Naive B cell (primary cell): ENCODE measurements around the gene MT3. TPM values are rescaled to one million over a fixed set of nuclear protein-coding genes. Genes with fewer than 3 reads are reported as not detected.

Experiments used
- ATAC-seq, 2 donors: fragments of 150-1000 bp; cut with Tn5 transposase; 2 replicates each; pipeline ENCODE4 v1.10.0; 2021; ENCODE audit warnings: low read depth in 2 of 2, mild to moderate bottlenecking in 2 of 2, moderate library complexity in 2 of 2
- DNase-seq: peaks from one replicate; pipeline ENCODE4 v3.0.0; 2022
- H3K27ac Mint-ChIP-seq, 6 donors: one replicate each; pipeline ENCODE4 v1.8.0; 2020 to 2022; ENCODE audit warnings: mild to moderate bottlenecking in 6 of 6, mixed read lengths in 6 of 6, moderate library complexity in 5 of 6, inconsistent platforms in 2 of 6
- H3K27me3 Mint-ChIP-seq, 3 donors: one replicate each; pipeline ENCODE4 v1.8.0; 2021 to 2022; ENCODE audit warnings: mixed read lengths in 3 of 3, mild to moderate bottlenecking in 1 of 3
- H3K36me3 Mint-ChIP-seq, 2 donors: one replicate each; pipeline ENCODE4 v1.8.0; 2020 to 2022; ENCODE audit warnings: mixed read lengths in 2 of 2, inconsistent platforms in 1 of 2, mild to moderate bottlenecking in 1 of 2
- H3K4me1 Mint-ChIP-seq, 3 donors: one replicate each; pipeline ENCODE4 v1.8.0; 2020 to 2022; ENCODE audit warnings: mixed read lengths in 3 of 3, inconsistent platforms in 1 of 3, mild to moderate bottlenecking in 1 of 3, moderate library complexity in 1 of 3
- H3K4me3 Mint-ChIP-seq, 8 donors: one replicate each; pipeline ENCODE4 v1.8.0; 2020 to 2022; ENCODE audit warnings: mild to moderate bottlenecking in 8 of 8, mixed read lengths in 8 of 8, moderate library complexity in 8 of 8, inconsistent platforms in 2 of 8
- H3K9me3 Mint-ChIP-seq, 7 donors: one replicate each; pipeline ENCODE4 v1.8.0; 2020 to 2022; ENCODE audit warnings: mixed read lengths in 7 of 7, mild to moderate bottlenecking in 5 of 7, inconsistent platforms in 2 of 7, moderate library complexity in 1 of 7
- polyA plus RNA-seq, 6 donors: library from polyadenylated mRNA; unstranded; fragments of 300-500 nt; fragmentation: Illumina TruSeq; gene quantifications; one replicate each; pipeline ENCODE4 v1.2.3, GENCODE V29; 2021; ENCODE audit warnings: low read depth in 6 of 6

MT3 gene
- polyA plus RNA-seq, 6 donors from 2014 or later = not detected

DNA sequence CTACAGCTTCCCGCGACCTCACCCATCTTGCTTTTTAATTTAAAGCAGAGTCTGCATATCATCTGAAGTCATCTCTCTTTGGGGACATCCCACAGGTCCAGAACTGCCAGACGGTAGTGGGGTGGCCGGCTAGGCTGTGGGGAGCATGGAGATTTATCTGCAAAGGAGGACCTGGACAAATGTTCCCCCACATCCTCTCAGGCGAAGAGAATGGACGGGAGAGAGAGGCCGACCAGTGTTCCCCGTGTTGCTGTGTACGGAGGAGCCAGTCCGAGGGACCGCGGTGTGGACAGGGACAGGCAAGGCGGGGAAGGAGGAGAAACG lies 42.5 kb downstream of the MT3 start:
- Mint-ChIP-seq H3K4me3 (peak overlapping the region in 7 of 8 donors; percentile 37 to 87 (median 80)), H3K36me3 (no peaks in the 10 kb centered on the region), H3K27ac (peak overlapping the region in 1 of 6 donors; percentile 2), H3K9me3 (no peaks in the 10 kb centered on the region), H3K4me1 (peaks cover 25 to 45% (median 40%) of the 10 kb centered on the region in 3 donors), H3K27me3 (peaks cover 50 to 70% (median 57%) of the 10 kb centered on the region in 3 donors)
- ATAC-seq = no peak
- no peak for DNase-seq

DNA sequence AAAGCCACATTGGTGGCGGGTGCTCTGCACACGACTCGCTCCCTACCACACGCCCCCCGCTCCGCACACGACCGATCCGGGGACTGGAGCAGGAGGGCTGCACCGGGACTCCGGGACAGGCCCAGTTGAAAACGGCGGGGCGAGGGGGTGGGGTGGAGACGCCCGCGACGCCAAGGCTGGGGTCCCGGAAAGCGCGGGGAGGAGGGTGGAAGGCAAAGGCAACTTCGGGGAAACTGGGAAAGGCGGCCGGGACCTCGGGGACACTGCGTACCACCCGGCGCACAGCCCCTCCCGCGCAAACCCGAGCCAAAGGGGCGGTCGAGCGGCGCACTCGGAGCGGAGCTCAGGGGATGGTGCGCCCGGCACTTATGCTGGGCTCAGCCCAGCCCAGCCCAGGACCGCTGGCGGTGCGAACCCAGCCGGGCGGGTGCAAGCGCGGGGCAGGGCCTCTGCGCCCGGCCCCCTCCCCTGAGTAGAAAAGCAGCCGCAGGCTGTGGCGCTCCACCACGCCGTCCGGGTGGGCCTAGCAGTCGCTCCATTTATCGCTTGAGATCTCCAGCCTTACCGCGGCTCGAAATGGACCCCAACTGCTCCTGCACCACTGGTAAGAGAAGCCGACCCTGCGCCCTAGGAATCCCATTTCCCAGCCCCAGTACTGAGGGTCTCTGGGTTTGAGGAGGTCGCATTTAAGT lies 43.0 kb downstream of the MT3 start, which contains the start of gene MT1M:
Gene MT1M, plus strand, starts transcription at position 504 of the 692 bp plus-strand sequence. Its CDS starts 73 bp downstream, at position 577.
- Mint-ChIP-seq H3K27me3 (peaks cover 51 to 70% (median 62%) of the 10 kb centered on the region in 3 donors), H3K36me3 (no peaks in the 10 kb centered on the region), H3K4me3 (peak within 1 kb of the TSS; percentile 45 to 87 (median 78)), H3K27ac (peak within 1 kb of the TSS in 1 of 6 donors; percentile 2), H3K4me1 (peaks cover 25 to 48% (median 40%) of the 10 kb centered on the region in 3 donors), H3K9me3 (no peaks in the 10 kb centered on the region)
- ATAC-seq = no peak
- DNase-seq = no peak

DNA sequence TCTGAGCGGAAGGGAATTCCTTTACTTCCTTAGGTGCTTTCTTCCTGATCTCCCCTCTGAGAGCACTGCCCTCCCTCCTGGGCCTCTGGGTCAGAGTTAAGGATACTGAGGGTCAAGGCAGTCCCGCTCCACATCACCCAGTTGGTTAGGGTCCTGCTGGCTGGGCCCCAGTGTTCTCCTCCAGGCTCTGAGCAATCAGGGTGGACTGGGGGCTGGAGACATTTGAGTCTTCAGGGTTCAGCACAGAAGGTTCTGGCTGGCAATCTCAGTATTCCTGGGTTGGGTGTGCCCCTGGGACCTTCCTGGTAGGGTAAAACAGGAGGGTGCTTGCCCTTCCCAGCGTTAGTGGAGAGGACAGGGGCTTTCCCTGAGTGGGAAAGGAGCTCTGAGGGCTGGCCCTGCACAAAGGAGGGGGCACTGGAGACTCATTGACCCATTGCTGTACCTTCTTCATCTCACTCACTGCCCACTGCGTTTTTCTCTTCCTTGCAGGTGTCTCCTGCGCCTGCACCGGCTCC lies 43.6 kb downstream of the MT3 start:
- DNase-seq (no peak), ATAC-seq (no peak)
- H3K36me3 Mint-ChIP-seq = no peaks in the 10 kb centered on the region
- no peaks in the 10 kb centered on the region for H3K9me3 Mint-ChIP-seq
- no peak overlapping the region for H3K27ac Mint-ChIP-seq
- peaks cover 57 to 76% (median 68%) of the 10 kb centered on the region in 3 donors for H3K27me3 Mint-ChIP-seq
- peaks cover 28 to 54% (median 44%) of the 10 kb centered on the region in 3 donors for H3K4me1 Mint-ChIP-seq
- peak overlapping the region; percentile 25 to 83 (median 63) for H3K4me3 Mint-ChIP-seq

DNA sequence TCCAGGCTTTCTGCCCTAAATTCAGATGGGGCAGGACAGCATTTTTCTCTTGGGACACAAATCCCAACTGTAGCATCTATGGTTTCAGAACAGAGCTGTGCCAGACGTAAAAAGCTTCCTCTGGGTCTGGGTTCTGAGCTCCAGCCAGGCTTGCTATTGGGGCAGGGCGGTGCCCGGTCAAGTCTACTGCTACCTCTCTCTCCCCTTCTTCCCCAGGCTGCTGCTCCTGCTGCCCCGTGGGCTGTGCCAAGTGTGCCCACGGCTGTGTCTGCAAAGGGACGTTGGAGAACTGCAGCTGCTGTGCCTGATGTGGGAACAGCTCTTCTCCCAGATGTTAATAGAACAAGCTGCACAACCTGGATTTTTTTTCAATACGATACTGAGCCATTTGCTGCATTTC lies 44.2 kb downstream of the MT3 start:
- no peak overlapping the region for H3K27ac Mint-ChIP-seq
- no peak for DNase-seq
- peak overlapping the region in 4 of 8 donors; percentile 7 to 83 (median 17) for H3K4me3 Mint-ChIP-seq
- peaks cover 0 to under 1% (median 0%) of the 10 kb centered on the region in 7 donors for H3K9me3 Mint-ChIP-seq
- H3K27me3 Mint-ChIP-seq = peaks cover 59 to 81% (median 72%) of the 10 kb centered on the region in 3 donors
- peaks cover 29 to 56% (median 47%) of the 10 kb centered on the region in 3 donors for H3K4me1 Mint-ChIP-seq
- H3K36me3 Mint-ChIP-seq = no peaks in the 10 kb centered on the region
- ATAC-seq = no peak

DNA sequence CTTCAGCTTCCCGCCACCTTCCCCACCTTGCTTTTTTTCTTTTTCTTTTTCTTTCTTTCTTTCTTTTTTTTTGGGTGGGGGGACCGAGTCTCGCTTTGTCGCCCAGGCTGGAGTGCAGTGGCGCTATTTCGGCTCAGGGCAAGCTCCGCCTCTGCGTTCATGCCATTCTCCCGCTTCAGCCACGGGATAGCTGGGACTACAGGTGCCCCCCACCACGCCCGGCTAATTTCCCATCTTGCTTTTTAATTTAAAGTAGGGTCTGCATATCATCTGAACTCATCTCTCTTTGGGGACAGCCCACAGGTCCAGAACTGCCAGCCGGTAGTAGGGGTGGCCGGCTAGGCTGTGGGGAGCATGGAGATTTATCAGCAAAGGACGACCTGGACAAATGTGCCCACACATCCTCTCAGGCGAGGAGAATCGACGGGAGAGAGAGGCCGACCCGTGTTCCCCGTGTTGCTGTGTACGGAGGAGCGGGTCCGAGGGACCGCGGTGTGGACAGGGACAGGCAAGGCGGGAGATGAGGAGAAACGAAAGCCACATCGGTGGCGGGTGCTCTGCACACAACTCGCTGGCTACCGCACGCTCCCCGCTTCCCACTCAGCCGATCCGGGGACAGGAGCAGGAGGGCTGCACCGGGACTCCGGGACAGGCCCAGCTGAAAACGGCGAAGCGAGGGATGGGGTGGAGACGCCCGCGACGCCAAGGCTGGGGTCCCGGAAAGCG lies 45.5 kb downstream of the MT3 start:
- no peak for ATAC-seq
- Mint-ChIP-seq H3K9me3 (peaks cover 0 to 1% (median 0%) of the 10 kb centered on the region in 7 donors), H3K4me3 (peak overlapping the region in 6 of 8 donors; percentile 51 to 82 (median 68)), H3K36me3 (no peaks in the 10 kb centered on the region), H3K27me3 (peaks cover 70 to 91% (median 83%) of the 10 kb centered on the region in 3 donors), H3K4me1 (peaks cover 26 to 51% (median 36%) of the 10 kb centered on the region in 3 donors), H3K27ac (peak overlapping the region in 3 of 6 donors; percentile 47 to 91 (median 64))
- DNase-seq = no peak

DNA sequence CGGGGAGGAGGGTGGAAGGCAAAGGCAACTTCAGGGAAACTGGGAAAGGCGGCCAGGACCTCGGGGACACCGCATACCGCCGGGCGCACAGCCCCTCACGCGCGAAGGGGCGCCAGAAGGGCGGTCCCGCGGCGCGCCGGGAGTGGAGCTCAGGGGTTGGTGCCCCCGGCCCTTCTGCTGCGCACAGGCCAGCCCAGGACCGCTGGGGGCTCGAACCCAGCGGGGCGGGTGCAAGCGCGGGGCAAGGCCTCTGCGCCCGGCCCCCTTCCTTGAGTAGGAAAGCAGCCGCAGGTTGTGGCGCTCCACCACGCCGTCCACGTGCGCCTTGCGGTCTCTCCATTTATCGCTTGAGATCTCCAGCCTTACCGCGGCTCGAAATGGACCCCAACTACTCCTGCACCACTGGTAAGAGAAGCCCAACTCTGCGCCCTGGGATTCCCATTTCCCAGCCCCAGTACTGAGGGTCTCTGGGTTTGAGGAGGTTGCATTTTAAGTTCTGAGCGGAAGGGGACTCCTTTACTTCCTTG lies 46.2 kb downstream of the MT3 start:
- no peaks in the 10 kb centered on the region for H3K36me3 Mint-ChIP-seq
- H3K27ac Mint-ChIP-seq = peak overlapping the region in 1 of 6 donors; percentile 64
- H3K27me3 Mint-ChIP-seq = peaks cover 70 to 97% (median 89%) of the 10 kb centered on the region in 3 donors

DNA sequence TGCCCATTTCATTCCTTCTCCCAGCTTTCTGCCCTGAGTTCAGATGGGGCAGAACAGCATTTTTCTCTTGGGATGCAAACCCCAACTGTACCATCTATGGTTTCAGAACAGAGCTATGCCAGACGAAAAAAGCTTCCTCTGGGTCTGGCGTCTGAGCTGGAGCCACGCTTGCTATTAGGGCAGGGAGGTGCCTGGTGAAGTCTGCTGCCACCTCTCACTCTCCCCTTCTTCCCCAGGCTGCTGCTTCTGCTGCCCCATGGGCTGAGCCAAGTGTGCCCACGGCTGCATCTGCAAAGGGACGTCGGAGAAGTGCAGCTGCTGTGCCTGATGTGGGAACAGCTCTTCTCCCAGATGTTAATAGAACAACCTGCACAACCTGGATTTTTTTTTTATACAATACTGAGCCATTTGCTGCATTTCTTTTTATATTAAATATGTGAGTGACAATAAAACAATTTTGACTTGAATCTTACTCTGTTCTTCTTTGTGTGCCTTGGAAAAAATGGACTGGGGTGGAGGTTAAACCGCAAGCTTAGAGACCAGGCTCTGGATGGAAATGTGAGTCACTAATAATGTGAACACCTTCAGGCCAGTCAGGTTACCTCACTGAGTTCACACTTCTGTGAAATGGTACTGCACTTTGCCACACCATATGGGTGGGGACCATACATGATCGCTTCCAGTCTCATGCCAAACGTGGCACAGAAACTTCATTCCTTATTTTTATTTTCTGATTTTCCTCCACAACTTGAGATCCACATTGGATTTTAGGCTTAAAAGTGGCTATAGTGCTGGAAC lies 47.5 kb downstream of the MT3 start:
- DNase-seq (no peak), ATAC-seq (no peak)
- no peak overlapping the region for H3K27ac Mint-ChIP-seq
- H3K36me3 Mint-ChIP-seq = no peaks in the 10 kb centered on the region
- H3K4me3 Mint-ChIP-seq = peak overlapping the region in 1 of 8 donors; percentile 22
- peaks cover 16 to 34% (median 25%) of the 10 kb centered on the region in 3 donors for H3K4me1 Mint-ChIP-seq
- peaks cover 0 to 1% (median 0%) of the 10 kb centered on the region in 7 donors for H3K9me3 Mint-ChIP-seq
- H3K27me3 Mint-ChIP-seq = peaks cover 74 to 96% (median 89%) of the 10 kb centered on the region in 3 donors

More for the DNA sequence above, 46.2 kb downstream of the MT3 start:
- ATAC-seq = peak in 1 of 2 donors; percentile 23
- peak overlapping the region in 5 of 8 donors; percentile 32 to 82 (median 70) for H3K4me3 Mint-ChIP-seq
- peaks cover 0 to 1% (median 0%) of the 10 kb centered on the region in 7 donors for H3K9me3 Mint-ChIP-seq
- peaks cover 20 to 45% (median 30%) of the 10 kb centered on the region in 3 donors for H3K4me1 Mint-ChIP-seq
- no peak for DNase-seq

DNA sequence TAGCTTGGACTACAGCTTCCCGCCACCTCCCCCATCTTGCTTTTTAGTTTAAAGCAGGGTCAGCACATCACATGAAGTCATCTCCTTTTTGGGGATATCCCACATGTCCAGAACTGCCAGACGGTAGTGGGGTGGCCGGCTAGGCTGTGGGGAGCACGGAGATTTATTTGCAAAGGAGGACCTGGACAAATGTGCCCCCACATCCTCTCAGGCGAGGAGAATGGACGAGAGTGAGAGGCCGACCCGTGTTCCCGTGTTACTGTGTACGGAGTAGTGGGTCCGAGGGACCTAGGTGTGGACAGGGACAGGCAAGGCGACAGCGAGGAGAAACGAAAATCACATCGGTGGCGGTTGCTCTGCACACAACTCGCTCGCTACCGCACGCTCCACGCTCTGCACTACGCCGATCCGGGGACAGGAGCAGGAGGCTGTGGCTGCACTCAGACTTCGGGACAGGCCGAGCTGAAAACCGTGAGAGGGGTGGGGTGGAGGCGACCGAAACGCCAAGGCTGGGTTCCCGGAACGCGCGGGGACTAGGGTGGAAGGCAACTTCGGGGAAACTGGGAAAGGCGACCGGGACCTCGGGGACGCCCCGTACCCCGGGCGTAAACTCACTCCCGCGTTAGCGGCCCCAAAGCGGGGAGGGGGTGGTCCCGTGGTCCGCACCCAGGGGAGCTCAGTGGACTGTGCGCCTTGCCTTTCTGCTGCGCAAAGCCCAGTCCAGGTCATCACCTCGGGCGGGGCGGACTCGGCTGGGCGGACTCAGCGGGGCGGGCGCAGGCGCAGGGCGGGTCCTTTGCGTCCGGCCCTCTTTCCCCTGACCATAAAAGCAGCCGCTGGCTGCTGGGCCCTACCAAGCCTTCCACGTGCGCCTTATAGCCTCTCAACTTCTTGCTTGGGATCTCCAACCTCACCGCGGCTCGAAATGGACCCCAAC lies 48.8 kb downstream of the MT3 start, which contains the start of gene MT1A:
Gene MT1A, plus strand, starts transcription at position 853 of the 937 bp plus-strand sequence. Its CDS starts 73 bp downstream, at position 926.
- no peak for ATAC-seq
- no peaks in the 10 kb centered on the region for H3K36me3 Mint-ChIP-seq
- no peak for DNase-seq
- peak within 1 kb of the TSS; percentile 3 to 75 (median 39) for H3K4me3 Mint-ChIP-seq
- H3K9me3 Mint-ChIP-seq = peaks cover 0 to 1% (median 0%) of the 10 kb centered on the region in 7 donors
- peak within 1 kb of the TSS in 1 of 6 donors; percentile 70 for H3K27ac Mint-ChIP-seq
- H3K27me3 Mint-ChIP-seq = peaks cover 84 to 91% (median 84%) of the 10 kb centered on the region in 3 donors
- peaks cover 14 to 34% (median 20%) of the 10 kb centered on the region in 3 donors for H3K4me1 Mint-ChIP-seq

DNA sequence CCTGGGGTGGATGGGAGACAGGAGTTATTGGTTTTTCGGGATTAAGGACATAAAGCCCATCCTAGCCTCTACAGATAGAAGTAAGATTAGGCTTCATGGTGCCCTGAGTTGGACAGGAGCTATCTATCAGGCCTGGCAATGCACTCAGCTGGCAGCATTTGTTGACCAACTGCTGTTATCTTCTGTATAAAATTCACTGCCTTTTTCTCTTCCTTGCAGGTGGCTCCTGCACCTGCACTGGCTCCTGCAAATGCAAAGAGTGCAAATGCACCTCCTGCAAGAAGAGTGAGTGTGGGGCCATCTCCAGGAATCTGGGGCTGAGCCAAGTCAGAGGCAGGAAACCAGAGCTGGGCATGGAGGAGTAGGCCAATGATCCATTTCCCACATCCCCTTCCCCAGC lies 49.7 kb downstream of the MT3 start:
- Mint-ChIP-seq H3K27me3 (peaks cover 81 to 91% (median 87%) of the 10 kb centered on the region in 3 donors), H3K9me3 (peaks cover 0 to 1% (median 0%) of the 10 kb centered on the region in 7 donors)
- ATAC-seq = no peak

DNA sequence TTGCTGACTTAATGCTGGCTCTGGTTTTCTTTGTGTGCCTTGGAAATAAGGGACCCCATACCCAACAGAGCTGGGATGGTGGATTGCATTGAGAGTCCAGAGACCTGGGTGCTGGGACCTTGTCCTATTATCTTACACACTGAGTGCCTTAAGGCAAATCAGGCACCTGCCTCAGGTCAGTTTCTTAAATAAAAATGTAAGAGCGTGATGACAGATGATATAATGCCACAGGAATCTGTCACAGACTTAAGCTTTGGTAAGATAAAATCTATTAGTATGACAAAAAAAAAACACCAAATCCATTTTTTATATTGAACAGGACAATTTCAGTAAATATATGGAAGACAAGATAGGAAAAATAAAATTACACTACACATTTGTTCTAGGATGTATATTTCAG lies 50.7 kb downstream of the MT3 start:
- no peaks in the 10 kb centered on the region for H3K36me3 Mint-ChIP-seq
- ATAC-seq (no peak), DNase-seq (no peak)
- H3K4me1 Mint-ChIP-seq = peaks cover 16 to 37% (median 31%) of the 10 kb centered on the region in 3 donors
- H3K27ac Mint-ChIP-seq = no peak overlapping the region
- no peak overlapping the region for H3K4me3 Mint-ChIP-seq
- H3K27me3 Mint-ChIP-seq = peaks cover 81 to 91% (median 87%) of the 10 kb centered on the region in 3 donors
- peaks cover 0 to 1% (median 0%) of the 10 kb centered on the region in 7 donors for H3K9me3 Mint-ChIP-seq

More for the DNA sequence above, 49.7 kb downstream of the MT3 start:
- peaks cover 20 to 41% (median 30%) of the 10 kb centered on the region in 3 donors for H3K4me1 Mint-ChIP-seq
- H3K27ac Mint-ChIP-seq = no peak overlapping the region
- no peak for DNase-seq
- H3K4me3 Mint-ChIP-seq = peak overlapping the region in 1 of 8 donors; percentile 21
- no peaks in the 10 kb centered on the region for H3K36me3 Mint-ChIP-seq
